ENCODE measurements around the gene MRPL38.
A peak's percentile ranks its signal among the peaks of the same experiment; 100 is the strongest.

The MRPL38 gene

GRCh38 chr17:75904749-75905521, at the start of gene MRPL38:
Gene MRPL38, minus strand, starts transcription at chr17:75904884. Its CDS starts 9 bp downstream, at chr17:75904875.
- peak; percentile 97 for DNase-seq

DNA sequence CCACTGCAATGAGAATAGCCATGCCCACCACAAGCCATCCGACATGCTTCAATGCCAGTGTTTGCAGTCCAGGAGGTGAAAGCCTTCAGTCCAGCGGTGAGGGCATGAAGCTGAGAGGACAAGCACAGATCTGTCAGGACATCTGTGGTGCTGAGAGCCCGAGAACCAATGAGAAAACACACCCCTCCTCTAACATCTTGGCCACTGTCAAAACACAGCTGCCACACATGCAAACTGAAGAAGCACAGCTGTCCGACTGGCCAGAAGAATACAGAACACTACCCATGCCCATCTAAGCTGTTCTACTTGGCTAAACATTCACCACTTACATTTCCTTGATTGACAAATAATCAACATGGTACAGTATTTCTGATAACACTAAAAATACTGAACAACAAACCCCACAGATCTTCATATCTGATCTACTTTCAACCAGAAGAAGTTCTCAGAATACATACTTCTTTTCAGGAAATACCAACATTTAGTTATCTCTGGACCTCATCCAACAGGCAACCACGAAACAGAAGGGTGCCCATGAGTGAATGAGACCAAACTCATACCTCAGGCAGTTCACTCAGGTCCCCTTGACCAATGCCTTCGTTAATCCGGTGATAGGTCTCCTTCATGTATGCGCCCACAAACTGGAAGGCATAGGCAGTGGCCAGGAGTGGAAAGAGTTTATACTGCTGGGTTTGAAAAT, 46.3 kb upstream of the MRPL38 start:
- DNase-seq: peak; percentile 92

DNA sequence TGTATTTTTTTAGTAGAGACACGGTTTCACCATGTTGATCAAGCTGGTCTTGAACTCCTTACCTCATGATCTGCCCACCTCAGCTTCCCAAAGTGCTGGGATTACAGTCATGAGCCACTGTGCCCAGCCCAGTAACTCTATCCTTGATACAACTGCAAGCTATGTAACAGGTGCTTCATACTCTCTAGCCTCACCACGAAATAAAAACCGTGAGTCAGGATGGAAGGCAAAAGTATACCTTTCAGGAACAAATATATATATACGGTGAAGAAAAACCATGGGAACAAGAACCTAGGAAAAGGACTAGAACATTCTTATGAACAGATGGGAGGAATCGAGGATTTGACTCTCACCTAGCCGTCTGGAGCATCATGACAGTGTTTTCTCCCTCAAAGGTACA, 45.7 kb upstream of the MRPL38 start:
- no peak for DNase-seq

DNA sequence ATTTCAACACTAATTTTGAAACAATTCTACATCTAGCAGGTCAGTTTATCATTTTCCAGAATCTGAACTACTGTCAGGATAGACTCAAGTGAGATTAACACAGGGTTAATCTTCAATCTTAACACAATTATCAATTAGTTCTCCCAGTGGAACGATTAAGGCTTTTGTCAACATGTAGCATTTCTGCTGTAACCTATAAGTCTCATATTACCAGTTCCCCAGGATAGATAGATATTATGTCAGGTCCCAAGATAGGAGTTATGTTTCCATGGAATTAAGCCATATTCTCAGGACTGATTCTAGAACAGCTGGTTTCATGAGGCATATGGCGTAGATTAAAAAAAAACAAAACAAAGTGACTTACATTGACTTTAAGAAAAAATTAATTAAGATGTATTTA, 40.5 kb upstream of the MRPL38 start:
- DNase-seq: no peak

DNA sequence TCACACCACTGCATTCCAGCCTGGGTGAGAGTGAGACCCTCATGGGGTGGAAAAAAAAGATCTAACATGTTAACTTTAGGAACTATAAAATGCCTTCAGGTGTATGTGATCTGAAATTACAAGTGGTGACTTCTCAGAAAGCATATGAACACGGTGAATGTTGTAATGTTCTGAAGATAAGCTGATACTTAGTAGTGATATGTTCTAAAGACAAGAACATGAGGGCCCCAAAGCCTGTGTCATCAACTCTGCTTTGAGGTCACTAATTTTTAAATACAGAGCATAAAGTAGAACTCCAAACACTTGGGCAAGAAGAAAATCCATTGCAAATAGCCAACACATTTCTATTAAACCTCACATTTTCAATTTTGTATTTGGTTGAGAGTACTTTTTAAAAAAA, 38.8 kb upstream of the MRPL38 start:
- no peak for DNase-seq

DNA sequence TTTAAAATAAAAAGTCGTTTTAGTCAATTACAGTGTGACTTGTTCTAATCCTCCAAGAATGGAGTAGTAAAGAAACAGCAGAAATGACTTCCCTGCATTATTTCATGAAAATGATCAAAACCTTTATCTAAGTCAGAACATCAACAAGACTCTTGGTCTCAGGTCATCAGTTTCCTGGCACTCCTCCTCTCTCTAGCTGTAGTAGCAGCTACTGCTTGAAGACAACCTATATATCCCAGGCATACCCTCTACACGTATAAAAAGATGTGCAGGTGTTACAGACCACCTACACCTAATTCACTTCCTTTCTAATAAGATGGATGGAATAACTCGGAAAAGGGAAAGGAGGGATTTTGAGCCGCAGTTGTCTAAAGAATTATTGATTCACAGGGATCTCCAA, 37.8 kb upstream of the MRPL38 start:
- no peak for DNase-seq

- no peak for DNase-seq
Measured at GRCh38 chr17:75941442-75941819, 36.7 kb upstream of the MRPL38 start.

GRCh38 chr17:75940727-75941441, 36.2 kb upstream of the MRPL38 start, which contains the start of gene FBF1:
Gene FBF1, minus strand, starts transcription at chr17:75941042. Its CDS starts 2,893 bp downstream, at chr17:75938149.
- peak; percentile 95 for DNase-seq

DNA sequence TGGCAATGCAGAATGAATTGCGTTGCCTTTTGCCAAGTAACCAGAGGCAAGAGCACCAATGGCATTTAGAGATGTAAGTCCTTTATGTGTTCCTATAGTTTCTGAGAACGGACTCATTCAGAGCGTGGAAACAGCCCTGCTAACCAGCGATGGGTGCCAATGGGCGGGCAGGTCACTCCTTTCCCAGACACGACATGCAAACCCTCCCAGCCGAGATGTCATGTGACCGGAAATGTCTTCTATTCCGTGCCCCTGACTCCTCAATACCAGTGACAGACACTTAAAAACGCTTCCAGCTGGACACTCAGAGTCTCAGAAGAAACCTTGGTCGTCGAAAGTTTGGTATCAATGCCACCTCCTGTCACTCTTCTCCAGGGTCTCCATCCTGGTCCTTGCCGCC, 33.0 kb upstream of the MRPL38 start:
- no peak for DNase-seq

GRCh38 chr17:75933808-75934207, 29.1 kb upstream of the MRPL38 start:
- DNase-seq: no peak

DNA sequence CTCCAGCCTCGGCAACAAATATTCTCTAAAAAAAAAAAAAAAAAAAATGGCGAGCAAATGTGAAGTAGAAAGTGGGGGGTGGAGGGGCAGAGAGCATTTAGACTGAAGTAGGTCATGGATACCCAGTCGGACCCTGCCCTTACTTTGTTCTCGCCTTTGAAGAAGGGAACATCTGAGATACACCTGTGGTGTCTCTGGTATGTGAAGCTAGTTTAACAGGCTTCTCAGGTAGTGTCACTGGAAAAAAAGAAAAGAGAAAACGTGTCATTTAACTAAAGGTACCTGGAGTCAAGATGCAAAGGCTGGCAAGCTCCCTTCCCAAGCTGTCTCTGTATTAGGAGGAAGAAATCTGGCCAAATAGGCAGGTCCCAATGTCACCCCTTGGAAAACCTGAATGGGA, 28.2 kb upstream of the MRPL38 start:
- DNase-seq: no peak

DNA sequence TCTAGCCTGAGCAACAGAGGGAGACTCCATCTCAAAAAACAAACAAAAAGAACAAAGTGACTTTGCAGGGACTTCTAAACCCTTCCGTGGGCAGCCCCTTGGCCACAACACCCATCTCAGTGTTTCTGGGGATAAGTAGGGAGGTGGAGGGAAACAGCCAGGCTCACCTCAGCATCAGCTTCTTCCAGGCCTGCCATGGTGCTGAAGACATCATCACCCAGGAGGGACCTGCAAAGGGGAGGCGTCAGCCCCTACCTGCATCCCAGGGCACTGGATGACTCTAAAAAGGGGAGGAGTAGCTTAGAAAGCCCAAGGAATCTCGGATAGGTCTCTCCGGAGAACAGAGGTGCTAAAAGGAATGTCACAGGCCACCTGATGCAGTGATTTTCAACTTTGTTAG, 26.4 kb upstream of the MRPL38 start:
- DNase-seq: no peak

- peak; percentile 15 for DNase-seq
Measured at GRCh38 chr17:75927286-75927922, 22.7 kb upstream of the MRPL38 start.

DNA sequence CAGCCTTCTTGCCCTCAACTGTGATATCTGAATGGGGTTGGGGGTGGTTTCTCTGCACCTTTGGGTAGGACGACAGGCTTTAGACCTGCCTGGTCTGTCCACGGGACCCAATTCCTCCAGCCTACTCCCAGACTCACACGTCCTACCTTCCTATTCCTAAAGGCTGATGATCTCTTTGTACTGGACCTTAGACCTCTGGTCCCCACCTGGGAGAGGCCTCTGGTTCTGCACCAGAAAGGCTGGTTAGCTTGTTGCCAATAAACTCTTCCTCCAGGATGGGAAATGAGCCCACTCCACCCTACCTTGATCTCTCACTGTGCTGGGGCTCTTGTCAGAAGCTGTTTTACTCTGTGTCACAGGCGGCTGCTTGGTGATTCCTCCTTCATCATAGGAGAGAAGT, 21.8 kb upstream of the MRPL38 start:
- DNase-seq: no peak

DNA sequence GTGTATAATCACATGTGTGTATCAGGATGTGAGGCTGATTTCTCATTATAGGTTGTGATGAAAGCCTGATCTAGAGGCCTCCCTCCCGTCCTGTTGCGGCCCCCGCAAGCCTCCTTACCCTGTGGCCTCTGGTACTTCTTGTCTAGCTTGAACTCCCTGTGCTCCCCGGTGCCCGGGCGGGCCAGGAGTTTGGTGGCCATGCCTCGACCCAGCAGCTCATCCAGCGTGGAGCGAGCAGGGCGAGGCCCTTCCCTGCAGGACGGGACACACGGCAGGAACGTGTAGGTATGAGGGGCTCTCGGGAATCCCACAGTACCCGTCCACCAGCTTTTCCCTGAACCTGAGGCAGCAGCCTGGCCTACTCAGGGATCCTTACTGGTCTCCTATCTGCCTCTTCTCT, 21.2 kb upstream of the MRPL38 start:
- DNase-seq: no peak

GRCh38 chr17:75925103-75925502, 20.4 kb upstream of the MRPL38 start:
- no peak for DNase-seq

DNA sequence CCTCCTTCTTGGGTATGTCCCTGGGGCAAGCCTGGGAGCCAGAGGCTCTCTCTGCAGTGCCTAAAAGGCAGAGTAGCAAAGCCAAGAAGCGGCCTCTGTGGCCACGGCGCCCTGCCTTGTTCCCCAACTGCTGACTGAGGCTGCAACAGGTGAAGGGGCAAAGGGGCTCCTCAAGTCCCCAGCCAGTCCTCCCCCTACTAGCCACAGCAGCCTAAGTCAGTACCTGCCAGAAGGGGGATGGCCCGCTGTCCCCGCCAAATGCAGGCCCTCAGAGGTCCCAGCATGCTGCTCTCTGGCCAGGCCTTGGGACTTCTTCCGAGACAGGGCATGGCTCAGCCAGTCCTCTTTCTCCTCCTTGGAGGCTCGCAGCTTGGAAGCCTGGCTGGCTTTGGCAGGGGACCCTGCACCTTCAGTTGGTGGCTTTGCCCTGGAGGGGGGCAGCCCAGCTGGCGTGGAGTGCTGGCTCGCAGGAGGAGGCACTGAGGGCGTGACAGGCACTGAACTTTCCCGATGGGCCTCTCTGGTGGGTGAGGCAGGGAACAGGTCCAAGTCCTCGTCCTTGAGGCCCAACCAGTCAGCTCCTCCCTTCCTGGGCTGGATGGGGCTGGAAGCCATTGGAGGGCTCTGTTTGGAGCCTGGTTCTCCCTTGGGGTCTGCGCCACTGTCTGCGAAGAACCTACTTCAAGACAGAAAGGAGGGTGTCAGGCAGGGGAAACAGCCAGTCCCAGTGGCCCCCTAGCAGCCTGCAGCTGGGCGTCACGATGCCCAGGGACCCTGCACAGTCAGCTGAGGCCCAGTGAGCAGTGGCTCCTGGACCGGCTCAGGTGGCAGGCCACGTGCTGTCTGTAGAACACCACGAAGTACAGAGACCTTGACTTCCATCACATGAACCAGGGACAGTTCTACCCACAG, 18.5 kb upstream of the MRPL38 start:
- DNase-seq: no peak

- no peak for DNase-seq
Measured at GRCh38 chr17:75922173-75922961, 17.7 kb upstream of the MRPL38 start.

GRCh38 chr17:75921596-75921995, 16.9 kb upstream of the MRPL38 start:
- no peak for DNase-seq

DNA sequence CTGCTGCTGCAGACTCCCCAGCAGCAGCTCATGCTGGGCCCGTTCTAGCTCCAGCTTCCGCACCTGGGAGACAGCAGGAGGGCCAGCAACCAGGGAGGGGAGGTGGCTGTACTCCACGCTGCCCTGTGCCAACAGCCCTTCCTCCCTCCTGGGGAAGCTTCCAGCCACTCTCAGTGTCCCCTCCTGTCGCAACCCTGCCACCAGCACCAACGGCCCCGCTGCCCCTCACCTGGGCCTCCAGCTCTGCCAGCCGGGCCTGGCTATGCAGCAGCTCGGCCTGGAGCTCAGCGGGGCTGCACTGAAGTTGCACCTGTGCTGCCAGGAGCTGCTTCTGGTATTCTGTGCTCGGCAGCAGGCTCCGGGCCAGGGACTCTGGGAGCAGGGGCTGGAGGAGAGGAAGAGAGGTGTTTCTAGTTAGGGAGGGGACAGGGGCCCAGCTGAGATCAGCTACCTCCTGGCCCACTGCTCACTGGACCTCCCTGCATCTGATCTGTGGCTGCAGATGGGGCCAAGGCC, 15.4 kb upstream of the MRPL38 start:
- DNase-seq: no peak

GRCh38 chr17:75919611-75920010, 14.9 kb upstream of the MRPL38 start:
- no peak for DNase-seq
